ENCODE measurements around the gene CABLES2.

The CABLES2 gene

DNA sequence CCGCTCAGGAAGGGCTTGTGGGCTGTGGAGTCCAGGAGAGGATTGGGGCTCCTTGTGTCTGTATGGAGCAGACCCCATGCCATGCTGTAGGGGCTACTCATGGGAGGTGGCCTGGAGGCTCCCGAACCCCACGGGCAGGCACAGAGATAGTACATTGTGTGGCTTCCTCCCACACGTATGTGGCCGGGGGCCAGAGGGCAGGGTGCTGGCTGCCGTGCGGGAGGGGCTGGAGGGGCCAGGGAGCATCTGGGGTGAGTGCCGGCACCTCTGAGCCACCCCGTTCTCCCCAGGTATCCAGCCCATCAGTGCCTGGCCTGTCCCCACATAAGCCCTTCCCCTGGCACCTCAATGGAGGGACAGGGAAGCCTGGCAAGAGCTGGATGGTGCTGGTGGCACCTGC lies 12.7 kb upstream of the CABLES2 start:
- DNase-seq (ENCODE audit: low read depth in 1 of 2, low spot score in 1 of 2), result no peak

- DNase-seq (ENCODE audit: low read depth in 1 of 2, low spot score in 1 of 2), result no peak
Observed at GRCh38 chr20:62418709-62419487, 11.8 kb upstream of the CABLES2 start.

- no peak for DNase-seq (ENCODE audit: low read depth in 1 of 2, low spot score in 1 of 2)
Observed at GRCh38 chr20:62417981-62418708, 11.1 kb upstream of the CABLES2 start.

GRCh38 chr20:62416651-62417637 lies 9.9 kb upstream of the CABLES2 start:
- DNase-seq (ENCODE audit: low read depth in 1 of 2, low spot score in 1 of 2), result no peak

DNA sequence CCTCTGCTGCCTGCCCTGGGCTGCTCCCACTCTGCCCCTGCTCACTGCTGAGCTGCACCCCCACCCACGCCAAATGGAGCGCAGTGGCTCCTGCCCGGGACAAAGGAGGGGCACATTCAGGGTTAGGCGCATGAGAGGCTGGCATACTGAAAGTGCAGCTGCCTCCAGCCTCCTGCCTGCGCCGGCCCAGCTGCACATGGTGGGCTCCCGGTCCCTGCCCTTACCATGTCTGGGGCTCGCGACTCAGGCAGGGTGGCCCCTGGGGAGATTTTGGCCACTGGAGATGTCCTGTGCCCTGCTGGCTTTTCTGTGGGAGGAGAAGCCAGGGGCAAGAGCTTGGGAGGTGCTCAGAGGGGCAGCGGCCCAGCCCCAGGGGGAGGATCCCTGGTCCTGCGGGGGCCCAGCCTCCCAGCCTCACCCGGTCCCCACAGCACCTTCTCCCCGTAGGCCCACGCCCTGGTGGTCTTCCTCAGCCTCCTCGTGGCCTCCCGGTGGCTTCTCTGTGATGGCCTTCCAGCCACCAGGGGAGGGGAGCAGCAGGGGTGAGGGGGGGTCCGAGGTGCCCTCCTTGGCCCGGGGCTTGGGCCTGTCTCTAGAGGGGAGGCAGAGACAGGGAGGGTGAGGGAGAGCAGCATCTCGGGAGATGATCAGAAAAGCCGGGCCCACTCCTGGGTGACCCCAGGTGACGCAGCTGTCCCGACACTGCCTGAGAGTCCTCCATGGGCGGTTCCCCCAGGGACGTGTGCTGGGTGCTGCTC lies 8.4 kb upstream of the CABLES2 start:
- DNase-seq (ENCODE audit: low read depth in 1 of 2, low spot score in 1 of 2), result no peak

DNA sequence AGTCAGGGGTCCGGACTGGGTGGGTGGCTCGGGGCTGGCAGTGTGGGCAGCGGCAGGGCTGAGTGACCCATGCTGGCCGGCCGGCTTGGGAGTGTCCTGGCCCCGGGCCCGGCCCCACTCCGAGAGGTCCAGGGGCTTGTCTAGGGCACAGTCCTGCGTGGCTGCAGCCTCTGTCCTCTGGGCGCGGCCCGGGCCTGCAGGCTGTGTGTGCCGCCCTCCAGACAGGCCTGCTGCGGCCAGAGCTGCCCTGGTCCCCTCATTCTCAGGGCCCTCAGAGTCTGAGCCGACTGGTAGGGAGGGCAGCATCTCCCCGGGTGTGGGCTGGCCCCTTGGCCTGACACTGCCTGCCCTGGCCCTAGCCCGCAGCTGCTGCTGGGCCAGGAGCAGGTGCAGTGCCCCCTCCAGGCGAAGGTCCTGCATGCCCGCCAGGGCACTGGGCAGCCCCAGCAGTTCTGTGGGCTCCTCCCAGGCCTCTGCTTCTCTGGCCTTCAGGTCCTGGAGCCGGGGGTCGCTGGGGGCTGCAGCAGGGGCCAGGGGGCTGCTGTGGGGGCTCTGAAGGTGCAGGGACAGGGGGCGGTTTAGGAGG lies 6.9 kb upstream of the CABLES2 start:
- no peak for DNase-seq (ENCODE audit: low read depth in 1 of 2, low spot score in 1 of 2)

DNA sequence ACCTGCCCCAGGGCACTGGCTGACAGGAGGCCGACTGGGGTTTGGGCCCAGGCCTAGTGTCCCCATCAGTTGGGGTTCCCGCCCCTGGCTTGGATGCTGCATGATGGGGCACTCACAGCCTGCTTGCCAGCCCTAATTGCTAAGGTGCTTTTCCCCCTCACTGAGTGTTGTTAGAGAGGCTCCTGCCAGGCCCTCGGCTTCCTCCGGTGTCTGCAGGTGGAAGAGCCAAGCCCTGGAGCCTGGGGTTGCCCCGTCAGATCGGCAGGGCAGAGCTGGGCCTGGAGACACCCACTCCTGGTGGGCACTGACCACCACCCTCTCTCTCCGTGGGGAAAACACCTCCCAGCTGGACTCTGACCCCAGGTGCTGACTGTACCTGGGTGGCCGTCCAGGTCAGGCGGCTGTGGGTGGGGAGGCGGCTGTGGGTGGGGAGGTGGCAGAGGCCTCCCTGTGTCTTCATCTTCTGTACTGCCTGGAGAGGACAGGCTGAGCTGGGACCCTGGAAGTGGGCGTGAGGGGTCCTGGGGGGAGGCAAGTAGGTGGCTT lies 6.0 kb upstream of the CABLES2 start:
- DNase-seq (ENCODE audit: low read depth in 1 of 2, low spot score in 1 of 2), result no peak

- no peak for DNase-seq (ENCODE audit: low read depth in 1 of 2, low spot score in 1 of 2)
Observed at GRCh38 chr20:62412194-62413024, 5.3 kb upstream of the CABLES2 start.

- DNase-seq (ENCODE audit: low read depth in 1 of 2, low spot score in 1 of 2), result no peak
Observed at GRCh38 chr20:62411479-62412193, 4.6 kb upstream of the CABLES2 start.

DNA sequence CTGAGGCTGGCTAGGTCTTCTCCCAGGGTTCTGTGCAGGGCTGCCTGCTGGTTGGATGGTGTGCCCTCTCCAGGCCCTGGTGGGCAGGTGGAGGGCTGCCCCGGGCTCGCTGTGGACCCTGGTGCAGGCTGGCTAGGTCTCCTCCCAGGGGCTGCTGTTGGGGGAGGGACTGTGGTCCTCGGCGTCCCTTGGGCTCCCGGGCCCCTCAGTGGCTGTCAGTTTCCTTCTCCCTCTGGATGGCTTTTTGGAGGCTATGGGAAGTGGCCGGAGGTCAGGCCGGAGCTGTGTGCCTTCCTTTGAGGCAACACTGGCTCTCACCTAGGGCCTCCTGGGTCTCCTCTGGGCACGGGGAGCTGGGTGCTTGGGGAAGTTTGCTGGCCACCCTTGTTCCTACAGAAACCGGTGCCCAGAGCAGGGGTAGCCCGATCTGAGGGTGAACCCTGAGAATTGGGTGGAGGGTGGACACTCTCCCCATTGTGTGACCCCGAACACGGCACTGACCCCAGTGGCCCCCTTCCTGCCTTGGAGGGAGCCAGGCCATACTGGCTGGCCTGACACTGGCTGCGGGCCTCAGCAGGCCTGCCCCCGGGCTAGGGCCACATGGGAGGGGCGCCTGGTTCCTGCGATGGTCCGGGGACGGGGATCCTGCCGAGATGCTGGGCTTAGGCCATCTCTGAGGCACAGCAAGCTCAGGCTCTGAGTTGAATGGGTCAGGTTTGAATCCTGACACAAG lies 3.8 kb upstream of the CABLES2 start:
- no peak for DNase-seq (ENCODE audit: low read depth in 1 of 2, low spot score in 1 of 2)

DNA sequence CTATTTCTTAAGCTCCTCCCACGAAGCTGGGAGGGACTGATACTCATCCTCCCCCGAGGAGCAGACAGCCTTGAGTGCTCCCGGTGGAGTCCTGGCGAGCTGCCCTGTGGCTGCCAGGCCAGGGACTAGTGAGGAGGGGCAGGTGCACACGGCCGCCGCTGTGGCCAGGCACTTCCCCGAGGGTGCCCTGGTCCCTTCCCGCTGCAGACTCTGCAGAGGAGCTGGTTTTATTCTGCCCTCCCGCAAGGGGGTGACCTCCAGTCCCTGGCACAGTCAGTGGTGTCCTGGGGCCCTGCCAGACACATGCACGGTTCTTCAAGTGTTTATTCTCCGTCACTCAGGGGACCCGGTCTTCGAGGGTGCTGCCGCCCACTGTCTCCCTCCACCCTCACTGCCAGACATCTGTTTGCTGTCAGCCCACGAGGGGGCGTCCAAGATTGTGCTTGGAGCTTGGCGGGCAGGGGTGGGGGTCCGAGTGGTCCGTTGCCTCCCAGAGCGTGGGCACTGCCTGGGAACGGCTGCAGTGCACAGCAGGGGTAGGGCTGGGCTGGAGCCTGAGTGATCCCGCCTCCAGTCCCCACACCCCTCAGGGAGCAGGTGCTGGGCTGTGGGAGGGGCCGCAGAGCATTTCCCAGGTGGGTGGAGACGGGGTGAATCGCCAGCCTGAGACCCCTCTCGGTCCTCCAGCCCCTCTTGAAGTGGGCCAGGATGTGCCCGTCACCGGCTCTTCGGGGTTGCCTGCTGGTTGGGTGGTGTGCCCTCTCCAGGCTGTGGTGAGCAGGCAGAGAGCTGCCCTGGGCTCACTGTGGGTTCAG lies 3.1 kb upstream of the CABLES2 start:
- DNase-seq (ENCODE audit: low read depth in 1 of 2, low spot score in 1 of 2), result no peak

DNA sequence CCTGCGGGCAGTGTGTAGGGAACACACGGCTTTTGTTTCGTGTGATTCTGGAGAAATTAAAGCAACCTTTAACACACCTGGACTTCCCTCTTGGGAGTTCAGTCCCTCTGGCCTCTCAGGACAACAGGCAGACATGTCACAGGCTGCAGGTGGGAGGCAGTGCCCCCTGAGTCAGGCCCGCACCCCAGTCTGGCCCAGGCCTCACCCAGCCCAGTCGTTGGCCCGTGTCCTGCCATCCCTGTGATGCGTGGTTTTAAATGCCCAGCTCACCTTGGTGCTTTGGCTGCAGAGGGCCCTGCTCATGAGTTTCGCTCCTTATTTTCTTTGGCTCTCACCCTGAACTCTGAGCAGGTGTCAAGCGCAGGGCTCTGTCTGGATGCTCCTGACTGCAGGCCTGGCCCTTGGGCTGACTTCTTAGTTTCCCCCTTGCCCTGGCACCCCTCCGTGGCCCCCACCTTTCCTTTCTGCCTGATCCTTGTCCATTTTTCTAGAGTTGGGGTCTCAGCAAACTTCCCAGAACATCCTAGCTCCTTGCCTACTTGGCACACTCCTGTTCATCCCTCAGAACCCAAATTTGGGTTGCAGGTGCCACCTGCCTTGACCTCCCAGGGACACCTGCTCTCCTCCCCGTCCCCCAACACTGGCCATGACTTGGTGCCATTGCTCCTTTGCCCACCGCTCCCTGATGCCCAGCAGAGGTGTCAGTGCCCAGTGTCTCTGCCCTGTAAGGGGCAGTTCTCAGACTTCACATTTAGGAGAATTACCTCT lies 2.2 kb upstream of the CABLES2 start:
- no peak for DNase-seq (ENCODE audit: low read depth in 1 of 2, low spot score in 1 of 2)

- no peak for DNase-seq (ENCODE audit: low read depth in 1 of 2, low spot score in 1 of 2)
Observed at GRCh38 chr20:62408640-62409039, 1.6 kb upstream of the CABLES2 start.

- no peak for DNase-seq (ENCODE audit: low read depth in 1 of 2, low spot score in 1 of 2)
Observed at GRCh38 chr20:62408055-62408454, 970 bp upstream of the CABLES2 start.

DNA sequence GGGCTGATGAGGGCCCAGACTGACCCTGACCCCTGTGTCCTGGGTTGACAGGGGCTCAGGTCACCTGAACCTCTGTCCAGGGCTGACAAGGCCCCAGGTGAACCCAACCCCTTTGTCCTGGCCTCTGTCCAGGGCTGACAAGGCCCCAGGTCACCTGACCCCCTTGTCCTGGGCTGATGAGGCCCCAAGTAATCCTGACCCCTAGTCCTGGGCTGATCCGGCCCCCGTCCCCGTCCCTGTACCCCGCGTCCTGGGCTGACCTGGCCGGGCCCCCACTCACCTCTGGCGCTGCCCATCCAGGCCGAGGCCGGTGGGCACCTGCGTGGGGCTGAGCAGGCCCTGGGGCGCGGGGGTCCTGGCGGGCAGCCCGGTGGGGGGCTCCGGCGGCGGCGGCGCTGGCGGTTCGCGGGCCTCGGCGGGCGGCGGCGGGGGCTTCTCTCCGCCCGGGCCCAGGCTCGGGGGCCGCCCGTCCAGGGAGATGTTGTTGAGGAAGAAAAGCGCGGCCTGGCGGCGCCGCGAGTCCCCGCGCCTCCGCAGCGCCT lies 379 bp downstream of the CABLES2 start:
- DNase-seq (ENCODE audit: low read depth in 1 of 2, low spot score in 1 of 2), result no peak

DNA sequence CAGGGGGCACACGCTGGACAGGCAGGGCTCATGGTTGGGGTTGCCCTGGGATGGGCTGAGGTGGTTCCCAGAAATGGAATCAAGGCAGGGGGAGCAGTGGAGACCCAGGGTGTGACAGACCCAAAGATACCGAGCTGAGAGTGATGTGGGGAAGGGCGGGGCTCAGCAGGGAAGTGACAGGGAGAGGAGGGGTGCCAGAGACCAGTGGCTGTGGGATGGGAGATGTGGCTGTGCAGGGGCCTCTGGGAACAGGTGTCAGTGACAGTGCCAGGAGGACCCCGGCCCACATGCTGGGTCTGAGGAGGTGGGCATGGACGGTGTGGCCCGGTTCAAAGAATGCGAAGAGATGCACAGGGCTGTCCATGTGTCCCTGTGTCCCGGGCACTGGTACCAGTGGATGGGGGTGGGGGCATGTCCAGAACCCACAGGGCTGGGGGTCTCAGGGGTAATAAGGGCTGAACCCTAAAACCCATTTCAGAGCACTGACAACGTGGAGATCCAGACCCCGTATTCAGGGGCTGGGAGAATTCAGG lies 1.0 kb downstream of the CABLES2 start:
- DNase-seq (ENCODE audit: low read depth in 1 of 2, low spot score in 1 of 2), result no peak
